ENCODE data around the gene TLE5. TPM values are rescaled to one million over a fixed set of nuclear protein-coding genes. Genes with fewer than 3 reads are reported as not detected.

TLE5 gene
- total and polyA plus RNA-seq, 2 donors (not counting 3 experiments of a cell fraction or from before 2014, with no cell fraction given), result 393 to 574 TPM

GRCh38 chr19:3045191-3045590 is 17.1 kb downstream of the TLE5 start:
- no peak overlapping the region for H2AFZ ChIP-seq (ENCODE audit: low read depth, low read length)
- BruUV-seq (replicated peaks), result no TSS peak
- H3K9me3 ChIP-seq (replicated peaks; ENCODE audit: control insufficient read depth, insufficient read depth, low read length), result no peaks in the 10 kb centered on the region
- dilution Hi-C loops (cut with MboI; ENCODE audit: extremely low pct_ligation_motif_present, low sequenced_read_pairs), result no loop called here
- no peak overlapping the region for H3K4me3 ChIP-seq (replicated peaks in 1 of 3; ENCODE audit: insufficient read depth in 1 of 3, low read depth in 1 of 3, low read length in 3 of 3)
- H3K9me1 ChIP-seq (replicated peaks; ENCODE audit: control insufficient read depth, extremely low read depth, insufficient read depth, low read length), result no peaks in the 10 kb centered on the region
- ChIA-PET CTCF (no interaction called here), POLR2A (no interaction called here)
- H4K20me1 ChIP-seq (replicated peaks; ENCODE audit: control insufficient read depth, extremely low read depth, insufficient read depth, low read length), result no peaks in the 10 kb centered on the region
- intact Hi-C loops (cut with micrococcal nuclease), result no loop called here
- no peak for TF ChIP-seq JUN (IDR thresholded peaks at IDR 0.05; ENCODE audit: borderline replicate concordance, insufficient read depth, insufficient read length, low read depth)
- no peak for TF ChIP-seq GATA2 (IDR thresholded peaks at IDR 0.05; ENCODE audit: insufficient read depth, insufficient read length, low read depth, low read length)
- no peak for TF ChIP-seq POLR2AphosphoS5 (IDR thresholded peaks at IDR 0.05; ENCODE audit: insufficient read depth, low read depth, low read length)
- TF ChIP-seq EZH2 (IDR thresholded peaks at IDR 0.05; ENCODE audit: borderline replicate concordance, low read depth, low read length, severe bottlenecking), result no peak
- no peak for TF ChIP-seq FOS (IDR thresholded peaks at IDR 0.05; ENCODE audit: borderline replicate concordance, insufficient read depth, low read length)
- TF ChIP-seq MAX (IDR thresholded peaks at IDR 0.05; ENCODE audit: insufficient read depth, insufficient read length), result no peak
- TF ChIP-seq CTCF (IDR thresholded peaks at IDR 0.05; ENCODE audit: extremely low read depth in 1 of 2, insufficient read depth in 1 of 2, low read depth in 1 of 2, low read length in 2 of 2), result no peak
- no peak for TF ChIP-seq POLR2A (IDR thresholded peaks at IDR 0.05; ENCODE audit: low read depth, low read length)
- no peak for TF ChIP-seq MYC (IDR thresholded peaks at IDR 0.05; ENCODE audit: low read depth, low read length)
- no peak overlapping the region for H3K9ac ChIP-seq (replicated peaks; ENCODE audit: extremely low read depth, insufficient read depth, low read length)
- H3K4me1 ChIP-seq (ENCODE audit: control insufficient read depth, extremely low read depth, insufficient read depth, low read length), result peaks cover 4% of the 10 kb centered on the region
- H3K27me3 ChIP-seq (ENCODE audit: control insufficient read depth in 2 of 2, insufficient read depth in 2 of 2, low read length in 2 of 2), result no peaks in the 10 kb centered on the region
- no peak overlapping the region for H3K4me2 ChIP-seq (ENCODE audit: insufficient read depth, low read length)
- no peaks in the 10 kb centered on the region for H3K36me3 ChIP-seq (ENCODE audit: control insufficient read depth in 2 of 2, extremely low read depth in 1 of 2, insufficient read depth in 2 of 2, low read length in 2 of 2)
- FAIRE-seq (no peak), DNase-seq (ENCODE audit: low read depth, low spot score) (no peak)
- H3K27ac ChIP-seq (ENCODE audit: insufficient read depth, low read depth, low read length), result no peak overlapping the region
- H3K79me2 ChIP-seq (ENCODE audit: control insufficient read depth, insufficient read depth, low read length), result no peaks in the 10 kb centered on the region

All from endothelial cell of umbilical vein (primary cell).